ENCODE measurements around the gene SLC29A3.

The SLC29A3 gene

GRCh38 chr10:71344993-71345480 lies 26.0 kb downstream of the SLC29A3 start:
- TF ChIP-seq EP300 (IDR thresholded peaks at IDR 0.05; ENCODE audit: borderline replicate concordance): no peak
- no peak for TF ChIP-seq YY1 (IDR thresholded peaks at IDR 0.05; ENCODE audit: low read depth)
- no peak for TF ChIP-seq CEBPB (IDR thresholded peaks at IDR 0.05)
- TF ChIP-seq TCF12 (IDR thresholded peaks at IDR 0.05; ENCODE audit: low read depth): no peak
- TF ChIP-seq REST (IDR thresholded peaks at IDR 0.05; ENCODE audit: low read depth): no peak
- no peak for TF ChIP-seq EGR1 (IDR thresholded peaks at IDR 0.05)
- no peak for TF ChIP-seq NFIC (IDR thresholded peaks at IDR 0.05)
- TF ChIP-seq MAX (IDR thresholded peaks at IDR 0.05): no peak
- TF ChIP-seq TAF1 (IDR thresholded peaks at IDR 0.05; ENCODE audit: low read depth): no peak
- no peak for TF ChIP-seq CREB1 (IDR thresholded peaks at IDR 0.05; ENCODE audit: low read depth)
- no peak for TF ChIP-seq USF1 (IDR thresholded peaks at IDR 0.05)

GRCh38 chr10:71345694-71346093 lies 26.6 kb downstream of the SLC29A3 start:
- TF ChIP-seq RAD21 (IDR thresholded peaks at IDR 0.05; ENCODE audit: low read depth): no peak
- TF ChIP-seq TAF1 (IDR thresholded peaks at IDR 0.05; ENCODE audit: low read depth): no peak
- no peak for TF ChIP-seq USF1 (IDR thresholded peaks at IDR 0.05)
- TF ChIP-seq EP300 (IDR thresholded peaks at IDR 0.05; ENCODE audit: borderline replicate concordance): no peak
- TF ChIP-seq TEAD4 (IDR thresholded peaks at IDR 0.05): no peak
- no peak for TF ChIP-seq ZBTB7A (IDR thresholded peaks at IDR 0.05; ENCODE audit: low read depth)
- TF ChIP-seq EGR1 (IDR thresholded peaks at IDR 0.05): no peak
- TF ChIP-seq FOXM1 (IDR thresholded peaks at IDR 0.05; ENCODE audit: borderline replicate concordance, low read depth): no peak
- no peak for TF ChIP-seq YY1 (IDR thresholded peaks at IDR 0.05; ENCODE audit: low read depth)
- no peak for TF ChIP-seq CREB1 (IDR thresholded peaks at IDR 0.05; ENCODE audit: low read depth)

- no peak for TF ChIP-seq EP300 (IDR thresholded peaks at IDR 0.05; ENCODE audit: borderline replicate concordance)
- TF ChIP-seq FOXM1 (IDR thresholded peaks at IDR 0.05; ENCODE audit: borderline replicate concordance, low read depth): no peak
- no peak for TF ChIP-seq MAX (IDR thresholded peaks at IDR 0.05)
- TF ChIP-seq TEAD4 (IDR thresholded peaks at IDR 0.05): no peak
Observed at GRCh38 chr10:71346731-71347130, 27.7 kb downstream of the SLC29A3 start.

GRCh38 chr10:71347587-71348395 lies 28.7 kb downstream of the SLC29A3 start:
- TF ChIP-seq TCF12 (IDR thresholded peaks at IDR 0.05; ENCODE audit: low read depth) (no peak), REST (IDR thresholded peaks at IDR 0.05; ENCODE audit: low read depth) (no peak), MAX (IDR thresholded peaks at IDR 0.05) (no peak), RAD21 (IDR thresholded peaks at IDR 0.05; ENCODE audit: low read depth) (no peak), CEBPB (IDR thresholded peaks at IDR 0.05) (no peak), FOXM1 (IDR thresholded peaks at IDR 0.05; ENCODE audit: borderline replicate concordance, low read depth) (no peak)

- no peak for TF ChIP-seq TEAD4 (IDR thresholded peaks at IDR 0.05)
- no peak for TF ChIP-seq REST (IDR thresholded peaks at IDR 0.05; ENCODE audit: low read depth)
- TF ChIP-seq FOXM1 (IDR thresholded peaks at IDR 0.05; ENCODE audit: borderline replicate concordance, low read depth): no peak
- no peak for TF ChIP-seq USF1 (IDR thresholded peaks at IDR 0.05)
- TF ChIP-seq EP300 (IDR thresholded peaks at IDR 0.05; ENCODE audit: borderline replicate concordance): no peak
- no peak for TF ChIP-seq TAF1 (IDR thresholded peaks at IDR 0.05; ENCODE audit: low read depth)
- TF ChIP-seq CREB1 (IDR thresholded peaks at IDR 0.05; ENCODE audit: low read depth): no peak
- no peak for TF ChIP-seq TCF12 (IDR thresholded peaks at IDR 0.05; ENCODE audit: low read depth)
- no peak for TF ChIP-seq ZBTB7A (IDR thresholded peaks at IDR 0.05; ENCODE audit: low read depth)
Observed at GRCh38 chr10:71348850-71349249, 29.8 kb downstream of the SLC29A3 start.

Measured in Ishikawa (cell line).